Tibial artery (tissue), 4 donors: ENCODE measurements around the gene SORCS2.

Experiments
- DNase-seq, 2 donors: peaks; one replicate each; pipeline ENCODE4 v3.0.0-alpha.2; 2019
- H3K27ac ChIP-seq, 2 donors: fragments of 200-600 bp; sonication (generic) in 1 of 2; 1 replicate in 1 of 2; 2 replicates in 1 of 2; pipeline ENCODE4 v1.5.1; 2018 to 2019; ENCODE audit warnings: mild to moderate bottlenecking in 1 of 2
- H3K27me3 ChIP-seq, 2 donors: fragments of 200-600 bp; sonication (generic) in 1 of 2; one replicate each; pipeline versions ENCODE4 v1.5.1 to v1.6.0; 2016 to 2019
- H3K36me3 ChIP-seq, 3 donors: fragments of 200-600 bp; sonication (generic) in 2 of 3; one replicate each; pipeline ENCODE4 v1.5.1; 2016 to 2019; ENCODE audit warnings: mild to moderate bottlenecking in 2 of 3
- H3K4me1 ChIP-seq, 4 donors: fragments of 200-600 bp; sonication (generic) in 2 of 4; 1 replicate in 3 of 4; 2 replicates in 1 of 4; pipeline ENCODE4 v1.5.1; 2016 to 2019
- H3K4me3 ChIP-seq, 2 donors: fragments of 200-600 bp; sonication (generic) in 1 of 2; 1 replicate in 1 of 2; 2 replicates in 1 of 2; pipeline ENCODE4 v1.5.1; 2018 to 2019; ENCODE audit warnings: mild to moderate bottlenecking in 2 of 2
- H3K9me3 ChIP-seq, 3 donors: fragments of 200-600 bp; sonication (generic) in 1 of 3; one replicate each; pipeline ENCODE4 v1.5.1; 2016 to 2019
- intact Hi-C: fragments of 100-400 bp; cut with DNase I; formaldehyde crosslinking; loops from one replicate; pipeline ENCODE4 v1.15.0; 2023; ENCODE audit warnings: low total_unique reads
- TF ChIP-seq, protein P1 (sequence below), 2 experiments: fragments of 200-600 bp in 1 of 2; fragments of 450-650 bp in 1 of 2; IDR thresholded peaks; one replicate each; pipeline ENCODE4 v1.5.1; 2017 to 2019; ENCODE audit warnings: antibody characterized with exemption in 2 of 2, mild to moderate bottlenecking in 1 of 2, moderate library complexity in 1 of 2

The SORCS2 gene

GRCh38 chr4:7657545-7658297, 465.4 kb downstream of the SORCS2 start:
- H3K27me3 ChIP-seq: peaks cover 0 to 25% of the 10 kb centered on the region in 2 donors
- H3K4me1 ChIP-seq: no peaks in the 10 kb centered on the region
- intact Hi-C loops: no loop called here
- H3K27ac ChIP-seq: no peak overlapping the region
- TF ChIP-seq, protein P1, sequence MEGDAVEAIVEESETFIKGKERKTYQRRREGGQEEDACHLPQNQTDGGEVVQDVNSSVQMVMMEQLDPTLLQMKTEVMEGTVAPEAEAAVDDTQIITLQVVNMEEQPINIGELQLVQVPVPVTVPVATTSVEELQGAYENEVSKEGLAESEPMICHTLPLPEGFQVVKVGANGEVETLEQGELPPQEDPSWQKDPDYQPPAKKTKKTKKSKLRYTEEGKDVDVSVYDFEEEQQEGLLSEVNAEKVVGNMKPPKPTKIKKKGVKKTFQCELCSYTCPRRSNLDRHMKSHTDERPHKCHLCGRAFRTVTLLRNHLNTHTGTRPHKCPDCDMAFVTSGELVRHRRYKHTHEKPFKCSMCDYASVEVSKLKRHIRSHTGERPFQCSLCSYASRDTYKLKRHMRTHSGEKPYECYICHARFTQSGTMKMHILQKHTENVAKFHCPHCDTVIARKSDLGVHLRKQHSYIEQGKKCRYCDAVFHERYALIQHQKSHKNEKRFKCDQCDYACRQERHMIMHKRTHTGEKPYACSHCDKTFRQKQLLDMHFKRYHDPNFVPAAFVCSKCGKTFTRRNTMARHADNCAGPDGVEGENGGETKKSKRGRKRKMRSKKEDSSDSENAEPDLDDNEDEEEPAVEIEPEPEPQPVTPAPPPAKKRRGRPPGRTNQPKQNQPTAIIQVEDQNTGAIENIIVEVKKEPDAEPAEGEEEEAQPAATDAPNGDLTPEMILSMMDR (IDR thresholded peaks at IDR 0.05): no peak
- DNase-seq: no peak
- H3K9me3 ChIP-seq: no peaks in the 10 kb centered on the region
- H3K4me3 ChIP-seq: no peak overlapping the region
- no peaks in the 10 kb centered on the region for H3K36me3 ChIP-seq

DNA sequence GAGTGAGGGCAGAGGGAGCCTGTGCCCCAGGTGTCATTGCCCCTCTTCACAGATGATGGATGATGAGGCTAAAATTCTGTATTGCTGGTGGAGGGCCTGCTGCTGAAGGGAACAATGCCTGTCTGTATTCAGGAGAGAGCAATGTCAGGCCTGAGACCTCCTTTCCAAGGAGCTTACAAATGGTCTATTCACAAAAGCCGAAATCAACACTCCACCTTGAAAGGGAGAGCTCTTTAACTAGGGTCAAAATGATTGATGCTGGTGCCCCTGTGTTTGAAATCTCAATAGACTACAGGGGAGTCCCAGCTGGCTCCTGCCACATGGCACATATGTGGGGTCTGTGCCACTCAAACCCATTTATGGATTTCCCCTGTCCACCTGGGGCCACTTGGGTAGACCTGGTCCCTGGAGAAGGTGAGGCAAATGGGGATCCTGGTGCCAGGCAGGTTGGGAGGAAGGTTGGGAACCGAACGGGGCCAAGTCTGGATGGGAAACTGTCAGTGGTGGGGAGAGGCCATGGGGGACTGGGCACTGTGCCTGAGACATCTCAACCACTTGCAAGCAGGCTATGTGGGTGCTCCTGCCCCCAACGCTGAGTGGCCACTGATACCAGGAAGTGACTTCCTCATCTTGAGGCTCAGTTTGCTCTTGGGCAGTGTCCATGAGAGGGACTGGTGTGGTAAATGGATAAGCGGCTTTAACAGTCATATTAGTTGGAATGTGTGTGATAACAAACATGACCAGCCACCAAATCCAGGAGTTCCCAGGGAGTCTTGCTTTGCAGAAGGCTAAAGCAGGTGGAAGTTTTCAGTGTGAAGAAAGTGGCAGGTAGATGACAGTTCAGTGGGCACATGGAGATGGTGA, 466.2 kb downstream of the SORCS2 start:
- no peaks in the 10 kb centered on the region for H3K4me1 ChIP-seq
- H3K4me3 ChIP-seq: no peak overlapping the region
- H3K9me3 ChIP-seq: no peaks in the 10 kb centered on the region
- H3K27me3 ChIP-seq: peaks cover 0 to 18% of the 10 kb centered on the region in 2 donors
- H3K36me3 ChIP-seq: no peaks in the 10 kb centered on the region
- TF ChIP-seq, protein P1 (IDR thresholded peaks at IDR 0.05): no peak
- intact Hi-C loops: no loop called here
- DNase-seq: no peak
- no peak overlapping the region for H3K27ac ChIP-seq

GRCh38 chr4:7659429-7660175, 467.3 kb downstream of the SORCS2 start:
- Histone ChIP-seq H3K4me3 (no peak overlapping the region), H3K9me3 (no peaks in the 10 kb centered on the region), H3K27me3 (peaks cover 0 to 9% of the 10 kb centered on the region in 2 donors), H3K36me3 (no peaks in the 10 kb centered on the region), H3K4me1 (no peaks in the 10 kb centered on the region), H3K27ac (no peak overlapping the region)
- no peak for DNase-seq
- TF ChIP-seq, protein P1 (IDR thresholded peaks at IDR 0.05): no peak
- intact Hi-C loops: no loop called here

GRCh38 chr4:7660176-7661039, 468.1 kb downstream of the SORCS2 start:
- H3K4me1 ChIP-seq: no peaks in the 10 kb centered on the region
- DNase-seq: no peak
- no peaks in the 10 kb centered on the region for H3K9me3 ChIP-seq
- no peak overlapping the region for H3K4me3 ChIP-seq
- H3K36me3 ChIP-seq: no peaks in the 10 kb centered on the region
- H3K27me3 ChIP-seq: peaks cover 0 to 2% of the 10 kb centered on the region in 2 donors
- H3K27ac ChIP-seq: no peak overlapping the region
- intact Hi-C loops: no loop called here
- TF ChIP-seq, protein P1 (IDR thresholded peaks at IDR 0.05): no peak
